Glutamatergic neuron (in vitro differentiated cells): ENCODE measurements around the gene FAM118B. TPM values are rescaled to one million over a fixed set of nuclear protein-coding genes. Genes with fewer than 3 reads are reported as not detected.

Experiments
- DNase-seq: peaks from one replicate; pipeline ENCODE4 v3.0.0; 2022
- H3K27ac Mint-ChIP-seq: one replicate; pipeline ENCODE4 v1.8.0; 2020; ENCODE audit warnings: mild to moderate bottlenecking, mixed read lengths, inconsistent platforms; ENCODE audit not compliant: unreplicated experiment
- H3K27me3 Mint-ChIP-seq: one replicate; pipeline ENCODE4 v1.8.0; 2020; ENCODE audit warnings: mild to moderate bottlenecking, moderate library complexity, mixed read lengths, inconsistent platforms; ENCODE audit not compliant: unreplicated experiment
- H3K36me3 Mint-ChIP-seq: one replicate; pipeline ENCODE4 v1.8.0; 2020; ENCODE audit warnings: mild to moderate bottlenecking, mixed read lengths, inconsistent platforms; ENCODE audit not compliant: unreplicated experiment
- H3K4me1 Mint-ChIP-seq: one replicate; pipeline ENCODE4 v1.8.0; 2020; ENCODE audit warnings: mild to moderate bottlenecking, low read depth, mixed read lengths, inconsistent platforms; ENCODE audit not compliant: unreplicated experiment
- H3K4me3 Mint-ChIP-seq: one replicate; pipeline ENCODE4 v1.8.0; 2020; ENCODE audit warnings: mild to moderate bottlenecking, mixed read lengths, inconsistent platforms; ENCODE audit not compliant: unreplicated experiment
- H3K9me3 Mint-ChIP-seq: one replicate; pipeline ENCODE4 v1.8.0; 2020; ENCODE audit warnings: mild to moderate bottlenecking, moderate library complexity, mixed read lengths, inconsistent platforms; ENCODE audit not compliant: unreplicated experiment
- CTCF ChIP-seq: fragments of 200-600 bp; sonication (generic); IDR thresholded peaks from one replicate; pipeline ENCODE4 v1.5.0; 2021; ENCODE audit not compliant: partially characterized antibody, unreplicated experiment
- total RNA-seq: library from RNA; stranded (reverse); fragmentation: NEBNext Ultra II Directional; extraction: Animal tissue kit (Norgen Biotek cat#: 25700); gene quantifications from one replicate; pipeline ENCODE4 v1.2.1, GENCODE V29; 2021; ENCODE audit not compliant: unreplicated experiment

FAM118B gene
- total RNA-seq, 1 donor from 2014 or later, result 33.0 TPM

- H3K27ac Mint-ChIP-seq, result no peak overlapping the region
- TF ChIP-seq CTCF, result no peak
- peaks cover 2% of the 10 kb centered on the region for H3K27me3 Mint-ChIP-seq
- peaks cover 3% of the 10 kb centered on the region for H3K9me3 Mint-ChIP-seq
- H3K36me3 Mint-ChIP-seq, result no peaks in the 10 kb centered on the region
- DNase-seq, result no peak
- H3K4me1 Mint-ChIP-seq, result no peaks in the 10 kb centered on the region
- H3K4me3 Mint-ChIP-seq, result no peak overlapping the region
Measured at GRCh38 chr11:126297004-126297403, 85.4 kb downstream of the FAM118B start.

GRCh38 chr11:126303623-126304456, 92.3 kb downstream of the FAM118B start, which contains the start of gene DCPS:
TSS of gene DCPS (plus strand) at chr11:126304060. CDS start at chr11:126304081, 21 bp downstream.
- H3K4me1 Mint-ChIP-seq, result peaks cover 17% of the 10 kb centered on the region
- H3K27me3 Mint-ChIP-seq, result no peaks in the 10 kb centered on the region
- H3K4me3 Mint-ChIP-seq, result peak within 1 kb of the TSS; percentile 84
- H3K27ac Mint-ChIP-seq, result peak within 1 kb of the TSS; percentile 78
- peaks cover 4% of the 10 kb centered on the region for H3K36me3 Mint-ChIP-seq
- peaks cover 4% of the 10 kb centered on the region for H3K9me3 Mint-ChIP-seq
- peak; percentile 94 for DNase-seq
- TF ChIP-seq CTCF, result no peak

GRCh38 chr11:126304457-126305075, 93.0 kb downstream of the FAM118B start:
- TF ChIP-seq CTCF, result no peak
- Mint-ChIP-seq H3K4me3 (peak overlapping the region; percentile 84), H3K36me3 (peaks cover 4% of the 10 kb centered on the region), H3K27ac (peak overlapping the region; percentile 78), H3K27me3 (no peaks in the 10 kb centered on the region), H3K4me1 (peaks cover 18% of the 10 kb centered on the region), H3K9me3 (peaks cover 4% of the 10 kb centered on the region)
- DNase-seq, result no peak

GRCh38 chr11:126305699-126306098, 94.1 kb downstream of the FAM118B start:
- no peak overlapping the region for H3K4me3 Mint-ChIP-seq
- H3K9me3 Mint-ChIP-seq, result peaks cover 4% of the 10 kb centered on the region

More at GRCh38 chr11:126305699-126306098, 94.1 kb downstream of the FAM118B start:
- DNase-seq, result no peak
- TF ChIP-seq CTCF, result no peak
- peak overlapping the region; percentile 52 for H3K27ac Mint-ChIP-seq
- peaks cover 4% of the 10 kb centered on the region for H3K36me3 Mint-ChIP-seq
- H3K4me1 Mint-ChIP-seq, result peaks cover 26% of the 10 kb centered on the region
- no peaks in the 10 kb centered on the region for H3K27me3 Mint-ChIP-seq
